ENCODE measurements around the gene POU2F1.

DNA sequence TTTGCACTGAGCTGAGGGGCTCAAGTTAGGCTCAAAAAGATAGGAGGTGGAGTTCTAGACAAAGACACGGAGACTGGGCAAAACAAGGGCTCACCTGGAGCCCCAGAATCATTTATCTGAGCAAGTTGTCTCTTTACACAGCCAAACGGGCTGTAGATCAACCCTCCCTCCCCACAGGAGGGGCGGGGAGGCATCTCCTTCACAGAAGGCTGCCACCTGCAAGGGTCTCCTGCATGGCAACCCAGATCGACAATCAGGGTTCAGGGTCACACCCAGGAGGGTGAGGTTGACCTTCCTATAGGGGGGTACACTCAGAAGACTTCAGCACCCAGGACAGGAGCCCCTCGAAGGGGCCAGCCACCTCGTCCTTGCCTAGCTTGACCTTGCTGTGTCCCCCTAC is 213.6 kb downstream of the POU2F1 start:
- TF ChIP-seq POLR2AphosphoS5 (IDR thresholded peaks at IDR 0.05): no peak
- TF ChIP-seq, protein P1, sequence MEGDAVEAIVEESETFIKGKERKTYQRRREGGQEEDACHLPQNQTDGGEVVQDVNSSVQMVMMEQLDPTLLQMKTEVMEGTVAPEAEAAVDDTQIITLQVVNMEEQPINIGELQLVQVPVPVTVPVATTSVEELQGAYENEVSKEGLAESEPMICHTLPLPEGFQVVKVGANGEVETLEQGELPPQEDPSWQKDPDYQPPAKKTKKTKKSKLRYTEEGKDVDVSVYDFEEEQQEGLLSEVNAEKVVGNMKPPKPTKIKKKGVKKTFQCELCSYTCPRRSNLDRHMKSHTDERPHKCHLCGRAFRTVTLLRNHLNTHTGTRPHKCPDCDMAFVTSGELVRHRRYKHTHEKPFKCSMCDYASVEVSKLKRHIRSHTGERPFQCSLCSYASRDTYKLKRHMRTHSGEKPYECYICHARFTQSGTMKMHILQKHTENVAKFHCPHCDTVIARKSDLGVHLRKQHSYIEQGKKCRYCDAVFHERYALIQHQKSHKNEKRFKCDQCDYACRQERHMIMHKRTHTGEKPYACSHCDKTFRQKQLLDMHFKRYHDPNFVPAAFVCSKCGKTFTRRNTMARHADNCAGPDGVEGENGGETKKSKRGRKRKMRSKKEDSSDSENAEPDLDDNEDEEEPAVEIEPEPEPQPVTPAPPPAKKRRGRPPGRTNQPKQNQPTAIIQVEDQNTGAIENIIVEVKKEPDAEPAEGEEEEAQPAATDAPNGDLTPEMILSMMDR (IDR thresholded peaks at IDR 0.05): no peak

Data from upper lobe of left lung (tissue), 4 donors.